ENCODE measurements around the gene NRF1. TPM values are rescaled to one million over a fixed set of nuclear protein-coding genes. Genes with fewer than 3 reads are reported as not detected.
A peak's percentile ranks its signal among the peaks of the same experiment; 100 is the strongest.

The NRF1 gene
- total and polyA plus RNA-seq, 2 of the 13 experiments (the other 11 are each of a cell fraction or from before 2014, with no cell fraction given): 9.3 to 10.1 TPM

DNA sequence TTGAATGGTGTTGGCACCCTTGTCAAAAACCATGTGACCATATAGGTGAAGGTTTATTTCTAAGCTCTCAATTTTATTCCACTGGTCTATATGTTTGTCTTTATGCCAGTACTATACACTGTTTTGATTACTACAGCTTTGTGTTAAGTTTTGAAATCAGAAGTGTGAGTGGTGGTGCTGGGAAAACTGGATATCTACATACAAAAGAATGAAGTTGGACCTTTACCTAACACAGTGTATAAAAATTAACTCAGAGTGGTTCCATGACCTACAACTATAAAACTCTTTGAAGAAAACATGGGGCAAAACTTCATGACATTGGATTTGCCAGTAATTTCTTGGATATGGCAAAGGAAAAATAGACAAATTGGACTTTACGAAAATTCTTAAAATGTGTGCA lies 112.2 kb downstream of the NRF1 start (continued):
- no peak for TF ChIP-seq SPEN (CRISPR knock-in tag; IDR thresholded peaks at IDR 0.05; ENCODE audit: low read depth)
- TF ChIP-seq ZNF652 (CRISPR knock-in tag; IDR thresholded peaks at IDR 0.05; ENCODE audit: borderline replicate concordance, low read depth): no peak

- Histone ChIP-seq H3K27ac (ENCODE audit: extremely low read length, insufficient read depth, low read length) (no peak overlapping the region), H3K4me1 (ENCODE audit: insufficient read depth, low read length) (peaks cover 15% of the 10 kb centered on the region), H3K36me3 (replicated peaks in 1 of 2; ENCODE audit: control insufficient read depth in 1 of 2, insufficient read depth in 2 of 2, low read length in 2 of 2) (peaks cover 3 to 27% of the 10 kb centered on the region in 2 experiments), H3K4me2 (ENCODE audit: low read depth, low read length) (no peak overlapping the region), H3K4me3 (replicated peaks in 1 of 3; ENCODE audit: insufficient read depth in 1 of 3, low read depth in 2 of 3, low read length in 3 of 3) (no peak overlapping the region), H2AFZ (ENCODE audit: low read length) (no peak overlapping the region), H3K27me3 (ENCODE audit: control insufficient read depth in 1 of 2, insufficient read depth in 2 of 2, low read length in 2 of 2) (no peaks in the 10 kb centered on the region), H3K9ac (ENCODE audit: insufficient read depth, low read depth, low read length) (no peak overlapping the region), H3K79me2 (ENCODE audit: insufficient read depth, low read length) (no peaks in the 10 kb centered on the region), H4K20me1 (ENCODE audit: insufficient read depth, low read length) (no peaks in the 10 kb centered on the region), H3K9me3 (ENCODE audit: low read length) (no peaks in the 10 kb centered on the region)
- DNase-seq (ENCODE audit: low spot score) (no peak), FAIRE-seq (no peak), ATAC-seq (no peak)
- 80% methylated on average over 3 of the region's 3 CpGs for WGBS (ENCODE audit: low lambda C conversion rate)
- TSS peak; percentile 17 for BruUV-seq (replicated peaks)
- POLR2A ChIA-PET: no interaction called here
- TF ChIP-seq ZSCAN5A (CRISPR knock-in tag; IDR thresholded peaks at IDR 0.05; ENCODE audit: borderline replicate concordance) (no peak), ZFP90 (CRISPR knock-in tag; IDR thresholded peaks at IDR 0.05; ENCODE audit: borderline replicate concordance) (no peak), AHR (CRISPR knock-in tag; IDR thresholded peaks at IDR 0.05) (no peak), ZC3H4 (CRISPR knock-in tag; IDR thresholded peaks at IDR 0.05; ENCODE audit: borderline replicate concordance) (no peak), ZSCAN30 (CRISPR knock-in tag; IDR thresholded peaks at IDR 0.05) (no peak), ZNF121 (CRISPR knock-in tag; IDR thresholded peaks at IDR 0.05) (peak; percentile 62; the same call in 1 of the 2 replicates), EZH2 (conservative IDR thresholded peaks at IDR 0.05; ENCODE audit: low read depth, low read length) (no peak)
- TF ChIP-seq, protein P1, sequence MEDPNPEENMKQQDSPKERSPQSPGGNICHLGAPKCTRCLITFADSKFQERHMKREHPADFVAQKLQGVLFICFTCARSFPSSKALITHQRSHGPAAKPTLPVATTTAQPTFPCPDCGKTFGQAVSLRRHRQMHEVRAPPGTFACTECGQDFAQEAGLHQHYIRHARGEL (CRISPR knock-in tag; IDR thresholded peaks at IDR 0.05): no peak
- in situ Hi-C loops (cut with HindIII; ENCODE audit: extremely low pct_ligation_motif_present, low pct_unique_long_range_greater_than_20kb) (no loop called here), intact Hi-C loops (cut with micrococcal nuclease; ENCODE audit: unreplicated experiment) (no loop called here)
- CTCF ChIA-PET (ENCODE audit: low intra/inter-chr PET ratio, low total read pairs): no interaction called here
These were observed 113.3 kb downstream of the NRF1 start for GRCh38 chr7:129724796-129725195.
